Middle frontal gyrus (tissue), 1 donor: ENCODE results near the gene SLC25A47.

ENCODE experiments used
- DNase-seq: peaks from one replicate; pipeline ENCODE4 v3.0.0-alpha.2; 2015; ENCODE audit warnings: low spot score; ENCODE audit errors: extremely low spot score

SLC25A47 gene

GRCh38 chr14:100322138-100322957 lies 791 bp upstream of the SLC25A47 start:
- no peak for DNase-seq

- DNase-seq = no peak
Observed at GRCh38 chr14:100323942-100324307, 786 bp downstream of the SLC25A47 start.

GRCh38 chr14:100325231-100325632 lies 2.1 kb downstream of the SLC25A47 start:
- no peak for DNase-seq

- no peak for DNase-seq
Observed at GRCh38 chr14:100325958-100326357, 2.8 kb downstream of the SLC25A47 start.

GRCh38 chr14:100327128-100327527 lies 4.0 kb downstream of the SLC25A47 start:
- DNase-seq = no peak

GRCh38 chr14:100328495-100329163 lies 5.5 kb downstream of the SLC25A47 start:
- no peak for DNase-seq

- DNase-seq = no peak
Observed at GRCh38 chr14:100329233-100330006, 6.3 kb downstream of the SLC25A47 start.

- DNase-seq = no peak
Observed at GRCh38 chr14:100330007-100330344, 6.8 kb downstream of the SLC25A47 start.

GRCh38 chr14:100330388-100330931 lies 7.3 kb downstream of the SLC25A47 start:
- no peak for DNase-seq

- DNase-seq = no peak
Observed at GRCh38 chr14:100332071-100332639, 9.0 kb downstream of the SLC25A47 start.

GRCh38 chr14:100332797-100333196 lies 9.7 kb downstream of the SLC25A47 start:
- DNase-seq = no peak

- DNase-seq = no peak
Observed at GRCh38 chr14:100333311-100333710, 10.2 kb downstream of the SLC25A47 start.

GRCh38 chr14:100333827-100334226 lies 10.7 kb downstream of the SLC25A47 start:
- no peak for DNase-seq

GRCh38 chr14:100334904-100335303 lies 11.8 kb downstream of the SLC25A47 start:
- DNase-seq = no peak

GRCh38 chr14:100336618-100337530 lies 13.7 kb downstream of the SLC25A47 start:
- DNase-seq = no peak

GRCh38 chr14:100339766-100340422 lies 16.8 kb downstream of the SLC25A47 start:
- DNase-seq = no peak

GRCh38 chr14:100340423-100340813 lies 17.3 kb downstream of the SLC25A47 start:
- DNase-seq = no peak

GRCh38 chr14:100341301-100342031 lies 18.3 kb downstream of the SLC25A47 start:
- DNase-seq = no peak

- DNase-seq = no peak
Observed at GRCh38 chr14:100342195-100342594, 19.1 kb downstream of the SLC25A47 start.
